B cell (primary cell): ENCODE results near the gene FNDC3A. TPM values are rescaled to one million over a fixed set of nuclear protein-coding genes. Genes with fewer than 3 reads are reported as not detected.

Experiments
- ATAC-seq: fragments of 200-7000 bp; cut with Tn5 transposase; one replicate; pipeline ENCODE4 v1.10.0; 2021; ENCODE audit warnings: low read depth, mild to moderate bottlenecking, moderate number of reproducible peaks, moderate library complexity
- CTCF ChIA-PET: fragments of 350-600 bp; sonication (Branson Sonifier 250); formaldehyde crosslinking; loops from one replicate; lab custom pipeline; 2021; ENCODE audit warnings: antibody characterized with exemption, inconsistent platforms; lab: Charles Lee
- POLR2A ChIA-PET: fragments of 350-600 bp; sonication (Branson Sonifier 250); formaldehyde crosslinking; loops from one replicate; lab custom pipeline; 2021; ENCODE audit warnings: antibody characterized with exemption; lab: Charles Lee
- DNase-seq: peaks from one replicate; pipeline ENCODE4 v3.0.0; 2013
- H2AFZ ChIP-seq: 2 replicates; pipeline ENCODE4 v1.6.1; 2012; ENCODE audit warnings: mild to moderate bottlenecking, low read depth, low read length; ENCODE audit not compliant: insufficient read depth, poor library complexity, severe bottlenecking
- H3K27ac ChIP-seq, 2 donors: 1 replicate in 1 of 2; 2 replicates in 1 of 2; pipeline ENCODE4 v1.5.1; 2012 to 2013; ENCODE audit warnings: low read length in 2 of 2, mild to moderate bottlenecking in 2 of 2, moderate library complexity in 1 of 2
- H3K27me3 ChIP-seq, 4 experiments: fragments of 200-600 bp in 1 of 4; sonication (generic) in 1 of 4; replicated peaks in 1 of 4; 1 replicate in 2 of 4; 2 replicates in 2 of 4; pipeline versions ENCODE4 v1.6.1 to v1.7.0; 2013 to 2016; ENCODE audit warnings: low read length in 3 of 4, mild to moderate bottlenecking in 2 of 4, mixed read lengths in 1 of 4, moderate library complexity in 1 of 4; ENCODE audit not compliant: insufficient read depth in 4 of 4, control insufficient read depth in 3 of 4; ENCODE audit errors: control extremely low read depth in 1 of 4
- H3K36me3 ChIP-seq, 2 experiments: replicated peaks in 1 of 2; 1 replicate in 1 of 2; 2 replicates in 1 of 2; pipeline versions ENCODE4 v1.6.1 to v1.7.1; 2013; ENCODE audit warnings: low read length in 1 of 2; ENCODE audit not compliant: insufficient read depth in 2 of 2, control insufficient read depth in 1 of 2; ENCODE audit errors: control extremely low read depth in 1 of 2, extremely low read depth in 1 of 2
- H3K4me1 ChIP-seq, 2 donors: fragments of 200-600 bp in 1 of 2; sonication (generic) in 1 of 2; 1 replicate in 1 of 2; 2 replicates in 1 of 2; pipeline versions ENCODE4 v1.5.1 to v1.6.1; 2013 to 2017; ENCODE audit warnings: low read length in 2 of 2; ENCODE audit not compliant: control insufficient read depth in 2 of 2, insufficient read depth in 2 of 2
- H3K4me2 ChIP-seq: replicated peaks from 2 replicates; pipeline ENCODE3; 2012; ENCODE audit warnings: mild to moderate bottlenecking, low read depth, low read length; ENCODE audit not compliant: poor library complexity, severe bottlenecking
- H3K4me3 ChIP-seq, 5 experiments: fragments of 200-600 bp in 1 of 5; sonication (generic) in 1 of 5; 1 replicate in 3 of 5; 2 replicates in 2 of 5; pipeline versions ENCODE4 v1.5.1 to v1.7.0; 2011 to 2016; ENCODE audit warnings: low read length in 4 of 5, mild to moderate bottlenecking in 4 of 5, low read depth in 2 of 5, control low read depth in 1 of 5, moderate library complexity in 1 of 5; ENCODE audit not compliant: insufficient read depth in 1 of 5; ENCODE audit errors: control extremely low read depth in 1 of 5, extremely low read depth in 1 of 5
- H3K79me2 ChIP-seq: fragments of 200-600 bp; sonication (generic); one replicate; pipeline ENCODE4 v1.6.0; 2016; ENCODE audit warnings: low read length; ENCODE audit not compliant: control insufficient read depth, insufficient read depth
- H3K9ac ChIP-seq: fragments of 200-600 bp; sonication (generic); 2 replicates; pipeline ENCODE4 v1.6.1; 2017; ENCODE audit warnings: mild to moderate bottlenecking, low read length, moderate library complexity
- H3K9me3 ChIP-seq, 3 donors: one replicate each; pipeline versions ENCODE4 v1.6.1 to v1.7.1; 2013; ENCODE audit warnings: low read length in 2 of 3; ENCODE audit not compliant: control insufficient read depth in 2 of 3, insufficient read depth in 1 of 3; ENCODE audit errors: control extremely low read depth in 1 of 3
- H4K20me1 ChIP-seq: 2 replicates; pipeline ENCODE4 v1.6.0; 2012; ENCODE audit warnings: mild to moderate bottlenecking, low read length; ENCODE audit not compliant: insufficient read depth, control insufficient read depth, poor library complexity, severe bottlenecking
- H3K27ac Mint-ChIP-seq: one replicate; pipeline ENCODE4 v1.8.0; 2021; ENCODE audit warnings: mixed read lengths
- H3K27me3 Mint-ChIP-seq: one replicate; pipeline ENCODE4 v1.8.0; 2021; ENCODE audit warnings: mixed read lengths
- H3K4me1 Mint-ChIP-seq: one replicate; pipeline ENCODE4 v1.8.0; 2021; ENCODE audit warnings: mixed read lengths
- H3K4me3 Mint-ChIP-seq: one replicate; pipeline ENCODE4 v1.8.0; 2021; ENCODE audit warnings: mixed read lengths
- H3K9me3 Mint-ChIP-seq: one replicate; pipeline ENCODE4 v1.8.0; 2022; ENCODE audit warnings: mixed read lengths; ENCODE audit not compliant: insufficient read depth
- CTCF ChIP-seq: fragments of 200-600 bp; IDR thresholded peaks from one replicate; pipeline ENCODE4 v1.8.0; 2022; ENCODE audit warnings: antibody characterized with exemption, mild to moderate bottlenecking
- EZH2 ChIP-seq: IDR thresholded peaks from 2 replicates; pipeline ENCODE4 v1.6.1; 2012; ENCODE audit warnings: borderline replicate concordance, low read depth, mild to moderate bottlenecking, moderate library complexity, low read length; ENCODE audit not compliant: insufficient read depth, poor library complexity, severe bottlenecking
- WGBS: methylation state at CpG from one replicate; pipeline ENCODE4 v1.1.5; 2013; ENCODE audit warnings: missing lambda C conversion rate; ENCODE audit not compliant: insufficient coverage; 5-methylcytosine and 5-hydroxymethylcytosine counted together
- intact Hi-C: fragments of 100-400 bp; cut with micrococcal nuclease; formaldehyde crosslinking; loops from one replicate; pipeline ENCODE4 v1.10.0; 2022
- polyA plus RNA-seq: library from polyadenylated mRNA; depleted of rRNA; stranded (reverse); fragments of >200 nt; gene quantifications from 2 replicates; pipeline ENCODE4 v1.2.3, GENCODE V29; 2012
- total RNA-seq, 2 donors: library from RNA; stranded (reverse); fragments of 120-200 nt in 1 of 2; gene quantifications; 1 replicate in 1 of 2; 2 replicates in 1 of 2; pipeline versions ENCODE4 v1.2.3 to v1.2.4, GENCODE V29; 2013 to 2022

The FNDC3A gene
- total and polyA plus RNA-seq, 2 donors (not counting 1 experiment from before 2014, with no cell fraction given): 13.5 to 37.1 TPM

GRCh38 chr13:48993150-48993549 is 17.4 kb downstream of the FNDC3A start:
- Mint-ChIP-seq H3K27ac (no peak overlapping the region), H3K4me3 (no peak overlapping the region), H3K27me3 (no peaks in the 10 kb centered on the region), H3K9me3 (peaks cover 2% of the 10 kb centered on the region), H3K4me1 (peaks cover 11% of the 10 kb centered on the region)
- no peaks in the 10 kb centered on the region for H3K36me3 ChIP-seq
- ATAC-seq: no peak
- H2AFZ ChIP-seq: no peak overlapping the region
- DNase-seq: no peak
- H3K27me3 ChIP-seq: no peaks in the 10 kb centered on the region
- ChIA-PET POLR2A (no interaction called here), CTCF (no interaction called here)
- peaks cover 24% of the 10 kb centered on the region for H4K20me1 ChIP-seq
- H3K9me3 ChIP-seq: peaks cover 0 to 9% (median 1%) of the 10 kb centered on the region in 3 donors
- peaks cover 60% of the 10 kb centered on the region for H3K79me2 ChIP-seq
- H3K27ac ChIP-seq: no peak overlapping the region
- no peak overlapping the region for H3K4me2 ChIP-seq
- no peak overlapping the region for H3K4me3 ChIP-seq
- H3K9ac ChIP-seq: no peak overlapping the region
- no peaks in the 10 kb centered on the region for H3K4me1 ChIP-seq
- TF ChIP-seq EZH2 (no peak), CTCF (no peak)
- intact Hi-C loops: no loop called here

- intact Hi-C loops: no loop called here
- no peak for ATAC-seq
- POLR2A ChIA-PET: interaction anchor here (0.5 kb wide), 1 partner anchor 708 kb away, joined by 7 read pairs; no protein-coding TSS in a partner anchor
Measured at GRCh38 chr13:48994706-48995105, 19.0 kb downstream of the FNDC3A start.

More at GRCh38 chr13:48994706-48995105, 19.0 kb downstream of the FNDC3A start:
- Histone ChIP-seq H4K20me1 (peaks cover 18% of the 10 kb centered on the region), H3K36me3 (no peaks in the 10 kb centered on the region), H3K9me3 (peaks cover 1 to 9% (median 5%) of the 10 kb centered on the region in 3 donors), H2AFZ (no peak overlapping the region), H3K79me2 (peaks cover 66% of the 10 kb centered on the region), H3K27ac (no peak overlapping the region), H3K27me3 (no peaks in the 10 kb centered on the region), H3K4me2 (no peak overlapping the region), H3K4me3 (no peak overlapping the region), H3K9ac (no peak overlapping the region), H3K4me1 (no peaks in the 10 kb centered on the region)
- CTCF ChIA-PET: no interaction called here
- no peak for DNase-seq
- 100% methylated on average over 1 of the region's 2 CpGs for WGBS
- Mint-ChIP-seq H3K9me3 (peaks cover 7% of the 10 kb centered on the region), H3K27me3 (no peaks in the 10 kb centered on the region), H3K4me1 (peaks cover 13% of the 10 kb centered on the region), H3K4me3 (no peak overlapping the region), H3K27ac (no peak overlapping the region)
- TF ChIP-seq CTCF (no peak), EZH2 (no peak)
